Mesothelial cell of epicardium (in vitro differentiated cells): ENCODE results near the gene MTARC1. TPM values are rescaled to one million over a fixed set of nuclear protein-coding genes. Genes with fewer than 3 reads are reported as not detected.

Experiments used
- DNase-seq, 2 experiments: peaks; one replicate each; pipeline ENCODE4 v3.0.0; 2021; ENCODE audit warnings: low spot score in 2 of 2; ENCODE audit not compliant: unreplicated experiment in 2 of 2
- H3K27ac Mint-ChIP-seq: 2 replicates; pipeline ENCODE4 v1.8.0; 2021; ENCODE audit warnings: mixed read lengths
- H3K27me3 Mint-ChIP-seq: 2 replicates; pipeline ENCODE4 v1.8.0; 2021; ENCODE audit warnings: low read depth, mixed read lengths
- H3K36me3 Mint-ChIP-seq: 2 replicates; pipeline ENCODE4 v1.8.0; 2021; ENCODE audit warnings: mixed read lengths
- H3K4me1 Mint-ChIP-seq: 2 replicates; pipeline ENCODE4 v1.8.0; 2021; ENCODE audit warnings: mixed read lengths
- H3K4me3 Mint-ChIP-seq: 2 replicates; pipeline ENCODE4 v1.8.0; 2021; ENCODE audit warnings: mild to moderate bottlenecking, moderate library complexity, mixed read lengths
- H3K9me3 Mint-ChIP-seq: 2 replicates; pipeline ENCODE4 v1.8.0; 2021; ENCODE audit warnings: mixed read lengths
- CTCF ChIP-seq: fragments of 200-600 bp; sonication (generic); IDR thresholded peaks from one replicate; pipeline ENCODE4 v1.5.0; 2021; ENCODE audit warnings: antibody characterized with exemption; ENCODE audit not compliant: unreplicated experiment
- total RNA-seq: library from RNA; stranded (reverse); gene quantifications from 3 replicates; pipeline ENCODE4 v1.2.1, GENCODE V29; 2021

Gene MTARC1
- total RNA-seq, 1 donor from 2014 or later: 11.9 TPM

GRCh38 chr1:220806408-220806807, 19.7 kb downstream of the MTARC1 start:
- H3K4me1 Mint-ChIP-seq: peaks cover 29% of the 10 kb centered on the region
- H3K4me3 Mint-ChIP-seq: no peak overlapping the region
- no peak for TF ChIP-seq CTCF
- peak in 1 of 2 experiments; percentile 35 for DNase-seq
- peaks cover 7% of the 10 kb centered on the region for H3K27me3 Mint-ChIP-seq
- H3K36me3 Mint-ChIP-seq: peaks cover 2% of the 10 kb centered on the region
- no peaks in the 10 kb centered on the region for H3K9me3 Mint-ChIP-seq
- no peak overlapping the region for H3K27ac Mint-ChIP-seq

GRCh38 chr1:220807726-220808125, 21.0 kb downstream of the MTARC1 start:
- Mint-ChIP-seq H3K4me3 (no peak overlapping the region), H3K36me3 (peaks cover 6% of the 10 kb centered on the region), H3K9me3 (peaks cover 4% of the 10 kb centered on the region), H3K27me3 (peaks cover 9% of the 10 kb centered on the region), H3K4me1 (peaks cover 32% of the 10 kb centered on the region), H3K27ac (no peak overlapping the region)
- TF ChIP-seq CTCF: no peak
- no peak for DNase-seq

- H3K9me3 Mint-ChIP-seq: peaks cover 4% of the 10 kb centered on the region
- H3K4me3 Mint-ChIP-seq: no peak overlapping the region
- DNase-seq: no peak
- H3K27ac Mint-ChIP-seq: peak overlapping the region; percentile 73
- peaks cover 9% of the 10 kb centered on the region for H3K27me3 Mint-ChIP-seq
- peaks cover 32% of the 10 kb centered on the region for H3K4me1 Mint-ChIP-seq
- TF ChIP-seq CTCF: no peak
- H3K36me3 Mint-ChIP-seq: peaks cover 14% of the 10 kb centered on the region
Observed at GRCh38 chr1:220808345-220809186, 21.9 kb downstream of the MTARC1 start.

- TF ChIP-seq CTCF: no peak
Observed at GRCh38 chr1:220809187-220809550, 22.5 kb downstream of the MTARC1 start.

GRCh38 chr1:220809704-220810103, 23.0 kb downstream of the MTARC1 start:
- no peak overlapping the region for H3K27ac Mint-ChIP-seq
- H3K4me3 Mint-ChIP-seq: no peak overlapping the region
- H3K36me3 Mint-ChIP-seq: peaks cover 16% of the 10 kb centered on the region
- H3K9me3 Mint-ChIP-seq: peaks cover 4% of the 10 kb centered on the region
- no peak for DNase-seq
- peaks cover 7% of the 10 kb centered on the region for H3K27me3 Mint-ChIP-seq
- peaks cover 32% of the 10 kb centered on the region for H3K4me1 Mint-ChIP-seq
- TF ChIP-seq CTCF: no peak

More at GRCh38 chr1:220809187-220809550, 22.5 kb downstream of the MTARC1 start:
- Mint-ChIP-seq H3K4me3 (no peak overlapping the region), H3K9me3 (peaks cover 4% of the 10 kb centered on the region), H3K27me3 (peaks cover 9% of the 10 kb centered on the region), H3K36me3 (peaks cover 16% of the 10 kb centered on the region), H3K27ac (no peak overlapping the region), H3K4me1 (peaks cover 32% of the 10 kb centered on the region)
- no peak for DNase-seq
